ENCODE data around the gene KCTD17. TPM values are rescaled to one million over a fixed set of nuclear protein-coding genes. Genes with fewer than 3 reads are reported as not detected.

The KCTD17 gene
- total RNA-seq, 1 experiment from 2014 or later: 19.8 TPM

DNA sequence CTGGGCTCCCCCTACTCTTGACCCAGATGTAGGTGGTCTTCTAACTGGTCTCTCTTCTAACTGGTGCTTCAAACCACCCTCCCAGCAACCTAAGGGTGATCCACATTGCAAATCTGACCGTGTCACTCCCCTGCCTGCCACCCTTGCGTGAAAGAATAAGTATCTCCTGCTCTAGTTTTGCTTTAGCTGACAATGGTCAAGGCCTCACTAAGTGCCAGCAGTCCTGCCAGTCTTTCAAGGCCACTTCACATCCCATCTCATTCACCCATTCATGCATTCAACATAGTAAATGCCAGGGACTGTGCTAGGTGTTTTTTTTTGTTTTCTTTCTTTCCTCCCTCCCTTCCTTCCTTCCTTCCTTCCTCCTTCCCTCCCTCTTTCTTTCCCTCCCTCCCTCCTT is 2.3 kb upstream of the KCTD17 start:
- CTCF ChIA-PET: interaction anchor here (0.6 kb wide), 1 partner anchor 297 kb away, joined by 14 read pairs; no protein-coding TSS in a partner anchor
- TF ChIP-seq, protein P1, sequence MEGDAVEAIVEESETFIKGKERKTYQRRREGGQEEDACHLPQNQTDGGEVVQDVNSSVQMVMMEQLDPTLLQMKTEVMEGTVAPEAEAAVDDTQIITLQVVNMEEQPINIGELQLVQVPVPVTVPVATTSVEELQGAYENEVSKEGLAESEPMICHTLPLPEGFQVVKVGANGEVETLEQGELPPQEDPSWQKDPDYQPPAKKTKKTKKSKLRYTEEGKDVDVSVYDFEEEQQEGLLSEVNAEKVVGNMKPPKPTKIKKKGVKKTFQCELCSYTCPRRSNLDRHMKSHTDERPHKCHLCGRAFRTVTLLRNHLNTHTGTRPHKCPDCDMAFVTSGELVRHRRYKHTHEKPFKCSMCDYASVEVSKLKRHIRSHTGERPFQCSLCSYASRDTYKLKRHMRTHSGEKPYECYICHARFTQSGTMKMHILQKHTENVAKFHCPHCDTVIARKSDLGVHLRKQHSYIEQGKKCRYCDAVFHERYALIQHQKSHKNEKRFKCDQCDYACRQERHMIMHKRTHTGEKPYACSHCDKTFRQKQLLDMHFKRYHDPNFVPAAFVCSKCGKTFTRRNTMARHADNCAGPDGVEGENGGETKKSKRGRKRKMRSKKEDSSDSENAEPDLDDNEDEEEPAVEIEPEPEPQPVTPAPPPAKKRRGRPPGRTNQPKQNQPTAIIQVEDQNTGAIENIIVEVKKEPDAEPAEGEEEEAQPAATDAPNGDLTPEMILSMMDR (IDR thresholded peaks at IDR 0.05; ENCODE audit: unreplicated experiment): no peak
- no TSS peak for BruUV-seq (replicated peaks)
- no peak for DNase-seq
- Mint-ChIP-seq H3K4me1 (ENCODE audit: low read depth, unreplicated experiment) (peaks cover 9% of the 10 kb centered on the region), H3K9me3 (ENCODE audit: low read depth, unreplicated experiment) (no peaks in the 10 kb centered on the region), H3K4me3 (ENCODE audit: low read depth, unreplicated experiment) (no peak overlapping the region), H3K36me3 (ENCODE audit: insufficient read depth, unreplicated experiment) (peaks cover 9% of the 10 kb centered on the region), H3K27me3 (ENCODE audit: unreplicated experiment) (no peaks in the 10 kb centered on the region), H3K27ac (ENCODE audit: unreplicated experiment) (no peak overlapping the region)
- intact Hi-C loops (cut with micrococcal nuclease; ENCODE audit: unreplicated experiment): no loop called here

DNA sequence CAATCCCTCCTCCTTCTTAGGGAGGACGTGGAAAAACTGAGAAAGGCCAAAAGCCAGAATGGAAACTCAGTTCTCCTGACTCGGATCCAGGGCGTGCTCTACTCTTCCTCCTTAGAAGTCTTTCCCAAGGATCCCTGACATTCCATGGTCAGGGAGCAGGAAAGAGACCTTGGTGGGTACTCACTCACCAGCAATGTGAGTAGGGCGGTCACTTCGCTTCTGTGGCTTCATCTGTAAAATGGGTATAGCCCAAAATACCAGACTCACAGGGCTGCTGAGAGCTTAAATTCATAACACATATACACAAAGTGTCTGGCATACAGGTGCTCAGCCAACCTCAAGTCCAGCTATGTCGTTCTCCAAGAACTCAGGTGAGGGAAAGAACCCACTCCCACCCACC is 629 bp upstream of the KCTD17 start:
- BruUV-seq (replicated peaks): no TSS peak
- H3K4me3 Mint-ChIP-seq (ENCODE audit: low read depth, unreplicated experiment): peak overlapping the region; percentile 63
- TF ChIP-seq, protein P1 (IDR thresholded peaks at IDR 0.05; ENCODE audit: unreplicated experiment): no peak
- H3K27ac Mint-ChIP-seq (ENCODE audit: unreplicated experiment): no peak overlapping the region
- intact Hi-C loops (cut with micrococcal nuclease; ENCODE audit: unreplicated experiment): no loop called here
- peaks cover 6% of the 10 kb centered on the region for H3K36me3 Mint-ChIP-seq (ENCODE audit: insufficient read depth, unreplicated experiment)
- DNase-seq: no peak
- no peaks in the 10 kb centered on the region for H3K4me1 Mint-ChIP-seq (ENCODE audit: low read depth, unreplicated experiment)
- CTCF ChIA-PET: interaction anchor here (1.1 to 1.4 kb wide), 2 partner anchors 18 to 31 kb away, joined by 3 to 4 read pairs; no protein-coding TSS in a partner anchor
- H3K27me3 Mint-ChIP-seq (ENCODE audit: unreplicated experiment): no peaks in the 10 kb centered on the region
- no peaks in the 10 kb centered on the region for H3K9me3 Mint-ChIP-seq (ENCODE audit: low read depth, unreplicated experiment)

GRCh38 chr22:37052386-37053309 is 1.1 kb downstream of the KCTD17 start:
- peak overlapping the region; percentile 63 for H3K4me3 Mint-ChIP-seq (ENCODE audit: low read depth, unreplicated experiment)
- peak overlapping the region; percentile 64 for H3K27ac Mint-ChIP-seq (ENCODE audit: unreplicated experiment)
- no peaks in the 10 kb centered on the region for H3K4me1 Mint-ChIP-seq (ENCODE audit: low read depth, unreplicated experiment)
- TF ChIP-seq, protein P1 (IDR thresholded peaks at IDR 0.05; ENCODE audit: unreplicated experiment): no peak
- H3K27me3 Mint-ChIP-seq (ENCODE audit: unreplicated experiment): no peaks in the 10 kb centered on the region
- DNase-seq: no peak
- H3K9me3 Mint-ChIP-seq (ENCODE audit: low read depth, unreplicated experiment): no peaks in the 10 kb centered on the region
- BruUV-seq (replicated peaks): no TSS peak
- peaks cover 6% of the 10 kb centered on the region for H3K36me3 Mint-ChIP-seq (ENCODE audit: insufficient read depth, unreplicated experiment)
- intact Hi-C loops (cut with micrococcal nuclease; ENCODE audit: unreplicated experiment): no loop called here
- CTCF ChIA-PET: no interaction called here

- no peak for DNase-seq
- intact Hi-C loops (cut with micrococcal nuclease; ENCODE audit: unreplicated experiment): no loop called here
- CTCF ChIA-PET: no interaction called here
- Mint-ChIP-seq H3K4me3 (ENCODE audit: low read depth, unreplicated experiment) (no peak overlapping the region), H3K27me3 (ENCODE audit: unreplicated experiment) (no peaks in the 10 kb centered on the region), H3K9me3 (ENCODE audit: low read depth, unreplicated experiment) (no peaks in the 10 kb centered on the region), H3K27ac (ENCODE audit: unreplicated experiment) (no peak overlapping the region), H3K4me1 (ENCODE audit: low read depth, unreplicated experiment) (no peaks in the 10 kb centered on the region), H3K36me3 (ENCODE audit: insufficient read depth, unreplicated experiment) (peaks cover 6% of the 10 kb centered on the region)
- TF ChIP-seq, protein P1 (IDR thresholded peaks at IDR 0.05; ENCODE audit: unreplicated experiment): no peak
- BruUV-seq (replicated peaks): no TSS peak
Measured at GRCh38 chr22:37053310-37054055, 1.9 kb downstream of the KCTD17 start.

All from Calu3 (cell line).